HG02610 (cell line): ENCODE results near the gene KRTAP9-7.
"Not testable (repeated sequence)": the region's sequence is repeated elsewhere in the genome, so short reads cannot be mapped to it uniquely, and the experiment has no call there.

ENCODE experiments used
- ATAC-seq: cut with Tn5 transposase; IDR thresholded peaks from one replicate; pipeline ENCODE4 v1.9.1; 2021; ENCODE audit warnings: mild to moderate bottlenecking, moderate library complexity; ENCODE audit not compliant: unreplicated experiment

KRTAP9-7 gene

GRCh38 chr17:41271323-41271722 lies 4.2 kb upstream of the KRTAP9-7 start:
- ATAC-seq: not testable (repeated sequence)

- no peak for ATAC-seq
Observed at GRCh38 chr17:41271858-41272257, 3.6 kb upstream of the KRTAP9-7 start.

GRCh38 chr17:41278176-41278955 lies 2.9 kb downstream of the KRTAP9-7 start:
- no peak for ATAC-seq

- no peak for ATAC-seq
Observed at GRCh38 chr17:41284043-41284442, 8.5 kb downstream of the KRTAP9-7 start.

- no peak for ATAC-seq
Observed at GRCh38 chr17:41284546-41284945, 9.0 kb downstream of the KRTAP9-7 start.

- ATAC-seq: no peak
Observed at GRCh38 chr17:41287050-41287449, 11.6 kb downstream of the KRTAP9-7 start.

GRCh38 chr17:41294016-41294415 lies 18.5 kb downstream of the KRTAP9-7 start:
- ATAC-seq: no peak

GRCh38 chr17:41296846-41297245 lies 21.3 kb downstream of the KRTAP9-7 start:
- ATAC-seq: no peak

GRCh38 chr17:41298458-41299135 lies 23.1 kb downstream of the KRTAP9-7 start:
- no peak for ATAC-seq

GRCh38 chr17:41301204-41301790 lies 25.8 kb downstream of the KRTAP9-7 start:
- no peak for ATAC-seq

GRCh38 chr17:41301916-41302901 lies 26.7 kb downstream of the KRTAP9-7 start, which contains the start of gene KRTAP29-1:
TSS of gene KRTAP29-1 (minus strand) at chr17:41302851. CDS start at chr17:41302851, 0 bp downstream.
- no peak for ATAC-seq

- no peak for ATAC-seq
Observed at GRCh38 chr17:41302981-41303380, 27.5 kb downstream of the KRTAP9-7 start.

GRCh38 chr17:41304091-41304490 lies 28.6 kb downstream of the KRTAP9-7 start:
- no peak for ATAC-seq

- no peak for ATAC-seq
Observed at GRCh38 chr17:41307647-41308046, 32.1 kb downstream of the KRTAP9-7 start.

- no peak for ATAC-seq
Observed at GRCh38 chr17:41308251-41308917, 32.9 kb downstream of the KRTAP9-7 start.

- ATAC-seq: no peak
Observed at GRCh38 chr17:41308918-41309359, 33.4 kb downstream of the KRTAP9-7 start, which contains the start of gene KRTAP16-1. TSS of gene KRTAP16-1 (minus strand) at chr17:41309309. CDS start at chr17:41309253, 56 bp downstream.

GRCh38 chr17:41311111-41311510 lies 35.6 kb downstream of the KRTAP9-7 start:
- ATAC-seq: no peak

GRCh38 chr17:41315204-41315794 lies 39.8 kb downstream of the KRTAP9-7 start, which contains the start of gene KRTAP17-1:
TSS of gene KRTAP17-1 (minus strand) at chr17:41315710. CDS start at chr17:41315650, 60 bp downstream.
- no peak for ATAC-seq

GRCh38 chr17:41315814-41316445 lies 40.4 kb downstream of the KRTAP9-7 start:
- no peak for ATAC-seq
